ENCODE measurements around the gene PPP1R2C. TPM values are rescaled to one million over a fixed set of nuclear protein-coding genes. Genes with fewer than 3 reads are reported as not detected.

The PPP1R2C gene
- total and polyA plus RNA-seq, 2 of the 8 experiments (the other 6 are each of a cell fraction or from before 2014, with no cell fraction given): not detected

- H4K91ac ChIP-seq (replicated peaks; ENCODE audit: insufficient read length, low read length): no peak overlapping the region
- no peaks in the 10 kb centered on the region for H3K27me3 ChIP-seq (replicated peaks in 1 of 4; ENCODE audit: control insufficient read depth in 3 of 4, extremely low read depth in 1 of 4, insufficient read depth in 3 of 4, low read length in 3 of 4)
- H2BK15ac ChIP-seq (ENCODE audit: low read length): no peak overlapping the region
- no peaks in the 10 kb centered on the region for H4K20me1 ChIP-seq (replicated peaks in 1 of 2; ENCODE audit: control insufficient read depth in 1 of 2, insufficient read depth in 2 of 2, low read length in 2 of 2)
- H3K9me3 ChIP-seq (ENCODE audit: insufficient read depth in 2 of 2, low read depth in 1 of 2, low read length in 1 of 2): no peaks in the 10 kb centered on the region
- no peaks in the 10 kb centered on the region for H3K36me3 ChIP-seq (ENCODE audit: control insufficient read depth in 2 of 4, insufficient read depth in 4 of 4, low read length in 3 of 4)
- TF ChIP-seq E2F6 (IDR thresholded peaks at IDR 0.05): no peak
- no peak for TF ChIP-seq BACH1 (IDR thresholded peaks at IDR 0.05; ENCODE audit: low read length)
- no peak overlapping the region for H3K23ac ChIP-seq (ENCODE audit: insufficient read length)
- no peak overlapping the region for H3K9ac ChIP-seq (replicated peaks in 1 of 4; ENCODE audit: extremely low read depth in 1 of 4, low read depth in 3 of 4, low read length in 3 of 4)
- no peak overlapping the region for H4K8ac ChIP-seq (ENCODE audit: extremely low read depth, insufficient read depth, low read length)
- H3K79me2 ChIP-seq (ENCODE audit: control insufficient read depth in 1 of 2, insufficient read depth in 2 of 2, low read length in 2 of 2): no peaks in the 10 kb centered on the region
- DNase-seq (ENCODE audit: low read depth in 1 of 2, low spot score in 2 of 2): no peak
- no peak overlapping the region for H2AK5ac ChIP-seq (ENCODE audit: low read depth, low read length)
- no peak overlapping the region for H3K14ac ChIP-seq (ENCODE audit: insufficient read length)
- no peak for FAIRE-seq
- H3K27ac ChIP-seq (ENCODE audit: low read depth, low read length): no peak overlapping the region
- CTCF ChIA-PET (ENCODE audit: partially characterized antibody): no interaction called here
- no peak overlapping the region for H3K4me2 ChIP-seq (ENCODE audit: insufficient read depth in 1 of 2, low read depth in 2 of 2, low read length in 2 of 2)
- H3K18ac ChIP-seq (ENCODE audit: extremely low read depth, low read length): no peak overlapping the region
- H3K4me3 ChIP-seq (ENCODE audit: extremely low read depth in 1 of 4, insufficient read depth in 2 of 4, low read depth in 3 of 4, low read length in 4 of 4): no peak overlapping the region
- no peak overlapping the region for H3K56ac ChIP-seq (replicated peaks; ENCODE audit: insufficient read length, low read depth, low read length)
- H2BK20ac ChIP-seq (ENCODE audit: low read length): no peak overlapping the region
- no peak overlapping the region for H2BK5ac ChIP-seq (ENCODE audit: low read depth, low read length)
- no peaks in the 10 kb centered on the region for H3K79me1 ChIP-seq (ENCODE audit: low read depth, low read length)
- no peak overlapping the region for H2BK120ac ChIP-seq (replicated peaks; ENCODE audit: low read depth, low read length)
- no peaks in the 10 kb centered on the region for H3K4me1 ChIP-seq (replicated peaks in 1 of 4; ENCODE audit: control insufficient read depth in 3 of 4, insufficient read depth in 4 of 4, low read length in 3 of 4)
- H3K23me2 ChIP-seq (ENCODE audit: low read depth, low read length): no peaks in the 10 kb centered on the region
- POLR2A ChIA-PET (ENCODE audit: partially characterized antibody): no interaction called here
- no peak overlapping the region for H2BK12ac ChIP-seq (ENCODE audit: low read depth, low read length)
- H3K4ac ChIP-seq (replicated peaks; ENCODE audit: insufficient read length, low read depth, low read length): no peak overlapping the region
- WGBS, 2 experiments (ENCODE audit: extremely low coverage in 1 of 2, insufficient coverage in 1 of 2, insufficient read length in 1 of 2, insufficient replicate concordance in 2 of 2, low coverage in 1 of 2, low lambda C conversion rate in 2 of 2, missing lambda C conversion rate in 1 of 2): 93% methylated on average over 2 of the region's 2 CpGs; no CpG with 5 or more reads in 1 of the 2 experiments
- no peak overlapping the region for H2AFZ ChIP-seq (ENCODE audit: low read length)
- H4K5ac ChIP-seq (ENCODE audit: insufficient read length, low read depth, low read length): no peak overlapping the region
Observed at GRCh38 chrX:42746606-42747005, 31.4 kb downstream of the PPP1R2C start.
